SU-DHL-6 (cell line): ENCODE results near the gene ITIH5.

ENCODE experiments used
- H2AFZ ChIP-seq: fragments of 200-600 bp; sonication (generic); 2 replicates; pipeline ENCODE4 v1.6.1; 2014; ENCODE audit warnings: low read depth, mild to moderate bottlenecking, moderate library complexity, mixed read lengths, antibody characterized with exemption, low read length; ENCODE audit not compliant: severe bottlenecking
- H3F3A ChIP-seq: fragments of 200-600 bp; shearing (Covaris generic); 2 replicates; pipeline ENCODE4 v1.6.0; 2016; ENCODE audit warnings: antibody characterized with exemption, mild to moderate bottlenecking; ENCODE audit not compliant: insufficient read depth
- H3K27ac ChIP-seq: fragments of 200-600 bp; sonication (generic); 2 replicates; pipeline ENCODE4 v1.5.1; 2016; ENCODE audit warnings: low read depth, mild to moderate bottlenecking, low read length, moderate library complexity, mixed read lengths
- H3K27me3 ChIP-seq: fragments of 200-600 bp; sonication (generic), shearing (Covaris generic); 2 replicates; pipeline ENCODE4 v1.6.0; 2014; ENCODE audit warnings: mild to moderate bottlenecking, low read length
- H3K36me3 ChIP-seq: fragments of 200-600 bp; sonication (generic); 2 replicates; pipeline ENCODE4 v1.6.1; 2014; ENCODE audit warnings: mild to moderate bottlenecking, low read length, mixed read lengths
- H3K4me2 ChIP-seq: fragments of 300-600, 200-600 bp; shearing (Covaris generic), sonication (generic); 2 replicates; pipeline ENCODE4 v1.6.0; 2014; ENCODE audit warnings: low read length, low read depth, mild to moderate bottlenecking; ENCODE audit not compliant: poor library complexity, severe bottlenecking
- H3K4me3 ChIP-seq: fragments of 200-600 bp; sonication (generic); 2 replicates; pipeline ENCODE4 v1.5.1; 2014; ENCODE audit warnings: antibody characterized with exemption, low read length, mild to moderate bottlenecking, mixed read lengths; ENCODE audit not compliant: insufficient read depth, poor library complexity, severe bottlenecking
- H3K79me2 ChIP-seq: fragments of 200-600 bp; sonication (generic); 2 replicates; pipeline ENCODE4 v1.6.1; 2014; ENCODE audit warnings: mild to moderate bottlenecking, low read length, moderate library complexity; ENCODE audit not compliant: insufficient read depth
- H3K9ac ChIP-seq: fragments of 200-600 bp; sonication (generic); 2 replicates; pipeline ENCODE4 v1.7.0; 2014; ENCODE audit warnings: mild to moderate bottlenecking, low read length
- H3K9me2 ChIP-seq: fragments of 200-600 bp; sonication (generic); replicated peaks from 2 replicates; pipeline ENCODE4 v1.6.1; 2014; ENCODE audit warnings: low read length; ENCODE audit not compliant: insufficient read depth
- H3K9me3 ChIP-seq: fragments of 200-600 bp; sonication (generic); 2 replicates; pipeline ENCODE4 v1.6.1; 2014; ENCODE audit warnings: low read length, mixed read lengths; ENCODE audit not compliant: insufficient read depth
- H4K20me1 ChIP-seq: fragments of 200-600 bp; sonication (generic); 2 replicates; pipeline ENCODE4 v1.6.1; 2014; ENCODE audit warnings: low read depth, mild to moderate bottlenecking, antibody characterized with exemption, low read length, moderate library complexity, mixed read lengths
- EZH2phosphoT487 ChIP-seq: fragments of 200-600 bp; sonication (generic), shearing (Covaris generic); conservative IDR thresholded peaks from 2 replicates; pipeline ENCODE4 v1.6.1; 2018; ENCODE audit warnings: mild to moderate bottlenecking, antibody characterized with exemption, low read length, moderate library complexity, mixed read lengths
- TF ChIP-seq, protein P1 (sequence below): fragments of 200-600 bp; sonication (generic); IDR thresholded peaks from one replicate; pipeline ENCODE4 v1.5.1; 2017; ENCODE audit warnings: antibody characterized with exemption, mild to moderate bottlenecking, low read length, moderate library complexity; ENCODE audit not compliant: insufficient read depth, poor library complexity, severe bottlenecking

ITIH5 gene

DNA sequence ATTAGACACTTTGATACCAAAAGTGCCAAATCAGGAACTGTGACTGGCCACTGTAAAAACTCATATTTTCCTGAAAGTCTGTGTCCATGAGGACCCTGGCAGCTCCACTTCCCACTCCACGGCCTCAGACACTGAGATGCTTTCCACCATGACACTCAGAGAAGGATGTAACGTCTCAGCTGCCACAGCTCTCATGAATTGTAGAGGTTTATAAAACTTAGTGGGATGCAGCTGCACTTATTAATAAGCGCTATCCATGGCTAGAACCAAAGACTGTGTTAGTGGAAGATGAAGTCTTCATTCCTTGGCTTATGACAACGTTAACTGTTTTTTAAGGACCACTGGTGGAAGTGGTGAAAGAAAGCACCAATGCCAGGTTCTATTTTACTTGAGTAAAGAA, 121.0 kb downstream of the ITIH5 start:
- Histone ChIP-seq H3F3A (no peaks in the 10 kb centered on the region), H2AFZ (no peak overlapping the region), H3K9ac (no peak overlapping the region), H3K4me3 (no peak overlapping the region), H3K4me2 (no peak overlapping the region), H4K20me1 (no peaks in the 10 kb centered on the region), H3K27ac (no peak overlapping the region), H3K36me3 (no peaks in the 10 kb centered on the region), H3K9me2 (no peaks in the 10 kb centered on the region), H3K27me3 (no peaks in the 10 kb centered on the region), H3K79me2 (no peaks in the 10 kb centered on the region), H3K9me3 (no peaks in the 10 kb centered on the region)
- TF ChIP-seq, protein P1, sequence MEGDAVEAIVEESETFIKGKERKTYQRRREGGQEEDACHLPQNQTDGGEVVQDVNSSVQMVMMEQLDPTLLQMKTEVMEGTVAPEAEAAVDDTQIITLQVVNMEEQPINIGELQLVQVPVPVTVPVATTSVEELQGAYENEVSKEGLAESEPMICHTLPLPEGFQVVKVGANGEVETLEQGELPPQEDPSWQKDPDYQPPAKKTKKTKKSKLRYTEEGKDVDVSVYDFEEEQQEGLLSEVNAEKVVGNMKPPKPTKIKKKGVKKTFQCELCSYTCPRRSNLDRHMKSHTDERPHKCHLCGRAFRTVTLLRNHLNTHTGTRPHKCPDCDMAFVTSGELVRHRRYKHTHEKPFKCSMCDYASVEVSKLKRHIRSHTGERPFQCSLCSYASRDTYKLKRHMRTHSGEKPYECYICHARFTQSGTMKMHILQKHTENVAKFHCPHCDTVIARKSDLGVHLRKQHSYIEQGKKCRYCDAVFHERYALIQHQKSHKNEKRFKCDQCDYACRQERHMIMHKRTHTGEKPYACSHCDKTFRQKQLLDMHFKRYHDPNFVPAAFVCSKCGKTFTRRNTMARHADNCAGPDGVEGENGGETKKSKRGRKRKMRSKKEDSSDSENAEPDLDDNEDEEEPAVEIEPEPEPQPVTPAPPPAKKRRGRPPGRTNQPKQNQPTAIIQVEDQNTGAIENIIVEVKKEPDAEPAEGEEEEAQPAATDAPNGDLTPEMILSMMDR: no peak
- no peak for TF ChIP-seq EZH2phosphoT487

DNA sequence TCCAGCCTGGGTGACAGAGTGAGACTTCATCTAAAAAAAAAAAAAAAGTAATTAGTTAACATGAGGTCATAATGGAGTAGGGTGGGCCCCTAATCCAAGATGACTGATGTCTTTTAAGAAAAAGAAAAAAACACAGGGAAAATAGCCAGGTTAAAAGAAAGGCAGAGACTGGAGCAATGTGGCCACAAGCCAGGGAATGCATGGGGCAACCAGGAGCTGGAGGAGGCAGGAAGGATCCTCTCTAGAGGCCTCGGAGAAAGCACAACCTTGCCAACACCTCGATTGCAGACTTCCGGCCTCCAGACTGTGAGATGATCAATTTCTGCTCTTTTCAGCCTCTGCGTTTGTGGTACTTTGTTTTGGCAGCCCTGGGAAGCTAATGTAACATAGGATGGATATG, 121.5 kb downstream of the ITIH5 start:
- Histone ChIP-seq H2AFZ (no peak overlapping the region), H3K4me3 (no peak overlapping the region), H3K27me3 (no peaks in the 10 kb centered on the region), H3K9me3 (no peaks in the 10 kb centered on the region), H3K9ac (no peak overlapping the region), H3K27ac (no peak overlapping the region), H3K4me2 (no peak overlapping the region), H3K9me2 (no peaks in the 10 kb centered on the region), H4K20me1 (no peaks in the 10 kb centered on the region), H3K36me3 (no peaks in the 10 kb centered on the region), H3K79me2 (no peaks in the 10 kb centered on the region), H3F3A (no peaks in the 10 kb centered on the region)
- TF ChIP-seq, protein P1: no peak

DNA sequence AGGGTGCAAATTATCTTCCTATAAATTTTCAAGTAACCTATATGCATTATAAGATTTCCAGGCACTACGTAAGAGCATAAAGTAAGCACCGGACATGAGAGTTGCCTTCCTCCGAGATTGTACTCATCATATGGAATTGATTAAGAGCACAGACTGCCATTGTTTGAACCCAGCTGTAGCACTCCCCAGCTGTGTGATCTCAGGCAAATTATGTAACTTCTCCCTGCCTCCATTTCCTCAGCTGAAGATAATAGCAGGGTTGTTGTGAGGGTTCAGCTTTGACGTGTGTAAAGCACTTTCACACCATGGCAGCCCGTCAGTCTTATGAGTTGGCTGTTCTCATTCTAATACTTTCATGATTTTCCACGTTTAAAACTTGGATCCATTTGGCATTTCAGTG, 122.6 kb downstream of the ITIH5 start:
- no peaks in the 10 kb centered on the region for H4K20me1 ChIP-seq

More for the DNA sequence above, 122.6 kb downstream of the ITIH5 start:
- Histone ChIP-seq H3K9me2 (no peaks in the 10 kb centered on the region), H3F3A (no peaks in the 10 kb centered on the region), H3K4me3 (no peak overlapping the region), H3K79me2 (no peaks in the 10 kb centered on the region), H3K9me3 (no peaks in the 10 kb centered on the region), H2AFZ (no peak overlapping the region), H3K27ac (no peak overlapping the region), H3K9ac (no peak overlapping the region), H3K36me3 (no peaks in the 10 kb centered on the region), H3K27me3 (no peaks in the 10 kb centered on the region), H3K4me2 (no peak overlapping the region)
- no peak for TF ChIP-seq EZH2phosphoT487
- TF ChIP-seq, protein P1: no peak
